Measurements from ENCODE around the gene CDH4. TPM values are rescaled to one million over a fixed set of nuclear protein-coding genes. Genes with fewer than 3 reads are reported as not detected.
"Not testable (repeated sequence)": the region's sequence is repeated elsewhere in the genome, so short reads cannot be mapped to it uniquely, and the experiment has no call there.

CDH4 gene
- total RNA-seq, 6 experiments from 2014 or later: 5.8 to 12.8 (median 10.9) TPM

DNA sequence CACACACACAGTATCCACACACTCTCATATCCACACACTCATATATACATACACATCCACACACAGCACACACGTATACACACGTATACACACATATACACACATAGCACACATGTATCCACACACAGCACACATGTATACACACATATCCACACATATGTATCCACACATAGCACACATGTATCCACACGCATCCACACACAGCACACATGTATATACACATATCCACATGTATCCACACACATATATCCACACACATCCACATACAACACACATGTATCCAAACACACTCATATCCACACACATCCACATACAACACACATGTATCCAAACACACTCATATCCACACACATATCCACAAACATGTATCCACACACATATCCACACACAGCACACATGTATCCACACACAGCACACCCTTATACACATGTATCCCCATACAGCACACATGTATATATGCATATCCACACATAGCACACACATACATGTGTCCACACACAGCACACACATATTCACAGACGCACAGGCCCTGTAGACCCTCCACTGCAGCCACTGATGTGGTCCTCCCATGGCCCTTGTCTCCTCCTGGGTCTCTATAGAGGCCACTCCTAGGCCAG lies 172.1 kb downstream of the CDH4 start:
- Mint-ChIP-seq H3K27me3 (ENCODE audit: insufficient read depth) (peaks cover 2% of the 10 kb centered on the region), H3K4me3 (no peak overlapping the region), H3K27ac (no peak overlapping the region), H3K9me3 (peaks cover 7% of the 10 kb centered on the region; the same call in 1 of the 2 replicates), H3K4me1 (ENCODE audit: low read depth) (no peaks in the 10 kb centered on the region), H3K36me3 (ENCODE audit: low read depth) (no peaks in the 10 kb centered on the region)
- DNase-seq: no peak
- TF ChIP-seq, protein P1, sequence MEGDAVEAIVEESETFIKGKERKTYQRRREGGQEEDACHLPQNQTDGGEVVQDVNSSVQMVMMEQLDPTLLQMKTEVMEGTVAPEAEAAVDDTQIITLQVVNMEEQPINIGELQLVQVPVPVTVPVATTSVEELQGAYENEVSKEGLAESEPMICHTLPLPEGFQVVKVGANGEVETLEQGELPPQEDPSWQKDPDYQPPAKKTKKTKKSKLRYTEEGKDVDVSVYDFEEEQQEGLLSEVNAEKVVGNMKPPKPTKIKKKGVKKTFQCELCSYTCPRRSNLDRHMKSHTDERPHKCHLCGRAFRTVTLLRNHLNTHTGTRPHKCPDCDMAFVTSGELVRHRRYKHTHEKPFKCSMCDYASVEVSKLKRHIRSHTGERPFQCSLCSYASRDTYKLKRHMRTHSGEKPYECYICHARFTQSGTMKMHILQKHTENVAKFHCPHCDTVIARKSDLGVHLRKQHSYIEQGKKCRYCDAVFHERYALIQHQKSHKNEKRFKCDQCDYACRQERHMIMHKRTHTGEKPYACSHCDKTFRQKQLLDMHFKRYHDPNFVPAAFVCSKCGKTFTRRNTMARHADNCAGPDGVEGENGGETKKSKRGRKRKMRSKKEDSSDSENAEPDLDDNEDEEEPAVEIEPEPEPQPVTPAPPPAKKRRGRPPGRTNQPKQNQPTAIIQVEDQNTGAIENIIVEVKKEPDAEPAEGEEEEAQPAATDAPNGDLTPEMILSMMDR (IDR thresholded peaks at IDR 0.05): no peak

- H3K36me3 Mint-ChIP-seq (ENCODE audit: low read depth): no peaks in the 10 kb centered on the region
- H3K4me1 Mint-ChIP-seq (ENCODE audit: low read depth): no peaks in the 10 kb centered on the region
- H3K9me3 Mint-ChIP-seq: peaks cover 7% of the 10 kb centered on the region; the same call in 1 of the 2 replicates
- no peak for DNase-seq
- TF ChIP-seq, protein P1 (IDR thresholded peaks at IDR 0.05): no peak
- H3K4me3 Mint-ChIP-seq: no peak overlapping the region
- H3K27me3 Mint-ChIP-seq (ENCODE audit: insufficient read depth): peaks cover 2% of the 10 kb centered on the region
- H3K27ac Mint-ChIP-seq: no peak overlapping the region
Observed at GRCh38 chr20:61424628-61425420, 172.8 kb downstream of the CDH4 start.

GRCh38 chr20:61425541-61425991 lies 173.5 kb downstream of the CDH4 start:
- DNase-seq; H3K27ac Mint-ChIP-seq; H3K4me3 Mint-ChIP-seq; H3K4me1 Mint-ChIP-seq (ENCODE audit: low read depth); H3K9me3 Mint-ChIP-seq; H3K36me3 Mint-ChIP-seq (ENCODE audit: low read depth); H3K27me3 Mint-ChIP-seq (ENCODE audit: insufficient read depth): not testable (repeated sequence)

DNA sequence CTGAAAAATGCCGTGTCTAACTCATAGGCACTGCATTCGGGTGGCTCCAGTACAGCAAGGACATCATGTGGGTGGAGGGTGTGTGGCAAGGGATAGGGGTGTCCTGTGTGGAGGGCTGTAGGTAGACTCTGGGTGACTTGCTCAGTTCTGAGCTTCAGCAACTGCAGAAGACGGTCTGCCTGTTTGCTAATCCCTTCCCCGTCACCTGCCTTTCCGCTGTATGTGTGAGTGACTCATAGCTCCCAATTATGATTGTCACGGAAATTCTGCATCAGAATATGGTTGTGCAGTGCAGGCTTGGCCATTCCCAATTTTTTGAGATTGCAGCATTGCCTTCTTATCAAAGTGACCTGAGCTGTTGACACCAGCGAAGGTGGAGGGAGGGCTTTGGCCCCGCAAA lies 174.3 kb downstream of the CDH4 start:
- no peak overlapping the region for H3K4me3 Mint-ChIP-seq
- H3K36me3 Mint-ChIP-seq (ENCODE audit: low read depth): no peaks in the 10 kb centered on the region
- peaks cover 1% of the 10 kb centered on the region for H3K27me3 Mint-ChIP-seq (ENCODE audit: insufficient read depth)
- no peaks in the 10 kb centered on the region for H3K4me1 Mint-ChIP-seq (ENCODE audit: low read depth)
- TF ChIP-seq, protein P1 (IDR thresholded peaks at IDR 0.05): no peak
- no peaks in the 10 kb centered on the region for H3K9me3 Mint-ChIP-seq
- DNase-seq: no peak
- H3K27ac Mint-ChIP-seq: no peak overlapping the region

- H3K9me3 Mint-ChIP-seq: no peaks in the 10 kb centered on the region
- no peak overlapping the region for H3K4me3 Mint-ChIP-seq
- no peaks in the 10 kb centered on the region for H3K4me1 Mint-ChIP-seq (ENCODE audit: low read depth)
Observed at GRCh38 chr20:61429458-61430227, 177.6 kb downstream of the CDH4 start.

More at GRCh38 chr20:61429458-61430227, 177.6 kb downstream of the CDH4 start:
- Mint-ChIP-seq H3K27ac (no peak overlapping the region), H3K27me3 (ENCODE audit: insufficient read depth) (peaks cover 3% of the 10 kb centered on the region), H3K36me3 (ENCODE audit: low read depth) (no peaks in the 10 kb centered on the region)
- DNase-seq: no peak
- TF ChIP-seq, protein P1 (IDR thresholded peaks at IDR 0.05): no peak
